Activated naive CD4-positive, alpha-beta T cell treated with anti-CD3 and anti-CD28 coated beads, Interleukin-2, amount 50 U/mL, for 16 hours (primary cell): ENCODE results near the gene BAIAP2L2.

ENCODE experiments used
- DNase-seq: peaks from one replicate; pipeline ENCODE4 v3.0.0-alpha.2; 2020

Gene BAIAP2L2

DNA sequence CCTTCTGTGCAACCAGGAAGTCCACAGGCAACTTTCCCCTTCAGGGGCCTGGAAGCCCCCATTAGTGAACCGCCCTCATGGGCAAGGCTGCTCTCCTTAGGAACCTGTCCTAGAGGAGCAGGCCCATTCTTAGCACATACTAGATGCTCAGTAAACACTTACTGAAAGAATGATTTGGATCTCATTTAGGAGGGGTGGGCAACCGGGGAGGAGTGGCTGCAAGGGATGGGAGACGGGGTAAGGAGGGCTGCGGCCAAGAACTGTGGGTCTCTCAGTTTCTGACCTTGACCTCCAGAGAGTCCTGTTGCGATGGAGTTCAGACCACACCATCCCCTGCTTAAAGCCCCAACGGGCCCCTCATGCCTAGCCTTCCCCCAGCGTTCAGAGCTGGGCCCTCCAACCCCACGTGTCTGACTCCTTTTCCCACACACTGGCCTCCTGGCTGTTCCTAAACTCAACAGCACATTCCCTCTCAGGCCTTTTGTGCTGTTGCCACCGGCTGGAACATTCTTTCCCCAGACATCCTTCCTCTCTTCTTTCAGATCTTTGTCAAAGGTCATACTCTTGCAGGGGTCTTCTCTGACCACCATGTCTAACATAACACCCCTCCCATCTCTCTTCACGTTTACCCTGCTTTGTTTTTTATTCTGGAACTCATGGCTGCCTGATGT, 74.0 kb downstream of the BAIAP2L2 start:
- no peak for DNase-seq

GRCh38 chr22:38035530-38035885, 75.0 kb downstream of the BAIAP2L2 start:
- DNase-seq: no peak
